T-helper 2 cell treated with Interferon-gamma antibody and Interleukin-4, amounts not matched to agents 5 μg/mL and 100 μg/mL, for 36 hours (primary cell): Measurements from ENCODE around the gene CCDC92B.
"Not testable (repeated sequence)": the region's sequence is repeated elsewhere in the genome, so short reads cannot be mapped to it uniquely, and the experiment has no call there.

Experiments used
- DNase-seq: peaks from one replicate; pipeline ENCODE4 v3.0.0; 2021; ENCODE audit warnings: low spot score
- H3K27ac Mint-ChIP-seq: one replicate; pipeline ENCODE4 v1.8.0; 2021; ENCODE audit warnings: mild to moderate bottlenecking, mixed read lengths
- H3K27me3 Mint-ChIP-seq: one replicate; pipeline ENCODE4 v1.8.0; 2021; ENCODE audit warnings: low read depth, mixed read lengths
- H3K36me3 Mint-ChIP-seq: one replicate; pipeline ENCODE4 v1.8.0; 2021; ENCODE audit warnings: low read depth, mixed read lengths
- H3K4me1 Mint-ChIP-seq: one replicate; pipeline ENCODE4 v1.8.0; 2021; ENCODE audit warnings: low read depth, mixed read lengths
- H3K4me3 Mint-ChIP-seq: one replicate; pipeline ENCODE4 v1.8.0; 2022; ENCODE audit warnings: mild to moderate bottlenecking, moderate library complexity, mixed read lengths
- H3K9me3 Mint-ChIP-seq: one replicate; pipeline ENCODE4 v1.8.0; 2021; ENCODE audit warnings: mixed read lengths

CCDC92B gene

GRCh38 chr17:2749058-2749783, at the start of gene CCDC92B:
Gene CCDC92B (minus strand): TSS chr17:2749652. CDS start chr17:2735145, 14,507 bp downstream.
- no peak for DNase-seq
- H3K27me3 Mint-ChIP-seq, result peaks cover 47% of the 10 kb centered on the region
- no peaks in the 10 kb centered on the region for H3K9me3 Mint-ChIP-seq
- no peaks in the 10 kb centered on the region for H3K4me1 Mint-ChIP-seq
- H3K36me3 Mint-ChIP-seq, result no peaks in the 10 kb centered on the region
- no peak within 1 kb of the TSS for H3K4me3 Mint-ChIP-seq
- H3K27ac Mint-ChIP-seq, result no peak within 1 kb of the TSS

GRCh38 chr17:2798678-2799077, 49.2 kb upstream of the CCDC92B start:
- H3K9me3 Mint-ChIP-seq, result no peaks in the 10 kb centered on the region
- peaks cover 15% of the 10 kb centered on the region for H3K27me3 Mint-ChIP-seq
- peaks cover 58% of the 10 kb centered on the region for H3K36me3 Mint-ChIP-seq
- no peak for DNase-seq
- H3K4me1 Mint-ChIP-seq, result peaks cover 52% of the 10 kb centered on the region
- no peak overlapping the region for H3K4me3 Mint-ChIP-seq
- H3K27ac Mint-ChIP-seq, result no peak overlapping the region

GRCh38 chr17:2798188-2798587, 48.7 kb upstream of the CCDC92B start:
- peaks cover 57% of the 10 kb centered on the region for H3K4me1 Mint-ChIP-seq
- H3K36me3 Mint-ChIP-seq, result peaks cover 54% of the 10 kb centered on the region
- DNase-seq, result no peak
- H3K27ac Mint-ChIP-seq, result no peak overlapping the region
- H3K4me3 Mint-ChIP-seq, result peak overlapping the region; percentile 91
- no peaks in the 10 kb centered on the region for H3K9me3 Mint-ChIP-seq
- H3K27me3 Mint-ChIP-seq, result peaks cover 15% of the 10 kb centered on the region

GRCh38 chr17:2797637-2798036, 48.2 kb upstream of the CCDC92B start:
- Mint-ChIP-seq H3K27me3 (peaks cover 17% of the 10 kb centered on the region), H3K36me3 (peaks cover 49% of the 10 kb centered on the region)

GRCh38 chr17:2797226-2797625, 47.8 kb upstream of the CCDC92B start:
- DNase-seq, result no peak
- Mint-ChIP-seq H3K27ac (peak overlapping the region; percentile 42), H3K36me3 (peaks cover 48% of the 10 kb centered on the region), H3K4me3 (peak overlapping the region; percentile 91), H3K27me3 (peaks cover 17% of the 10 kb centered on the region), H3K9me3 (no peaks in the 10 kb centered on the region), H3K4me1 (peaks cover 60% of the 10 kb centered on the region)

More at GRCh38 chr17:2797637-2798036, 48.2 kb upstream of the CCDC92B start:
- Mint-ChIP-seq H3K4me3 (peak overlapping the region; percentile 91), H3K27ac (peak overlapping the region; percentile 42), H3K4me1 (peaks cover 56% of the 10 kb centered on the region), H3K9me3 (no peaks in the 10 kb centered on the region)
- no peak for DNase-seq

- peaks cover 66% of the 10 kb centered on the region for H3K4me1 Mint-ChIP-seq
- peaks cover 41% of the 10 kb centered on the region for H3K36me3 Mint-ChIP-seq
- H3K9me3 Mint-ChIP-seq, result no peaks in the 10 kb centered on the region
- H3K27me3 Mint-ChIP-seq, result peaks cover 19% of the 10 kb centered on the region
- H3K27ac Mint-ChIP-seq, result peak within 1 kb of the TSS; percentile 60
- peak; percentile 63 for DNase-seq
- H3K4me3 Mint-ChIP-seq, result peak within 1 kb of the TSS; percentile 91
Observed at GRCh38 chr17:2796164-2797125, 47.0 kb upstream of the CCDC92B start, which contains the start of gene RAP1GAP2. Gene RAP1GAP2 (plus strand): TSS chr17:2796438. CDS start chr17:2796528, 90 bp downstream.

GRCh38 chr17:2795441-2796163, 46.1 kb upstream of the CCDC92B start:
- Mint-ChIP-seq H3K27ac (peak overlapping the region; percentile 60), H3K36me3 (peaks cover 40% of the 10 kb centered on the region), H3K4me3 (peak overlapping the region; percentile 91), H3K27me3 (peaks cover 22% of the 10 kb centered on the region), H3K4me1 (peaks cover 72% of the 10 kb centered on the region), H3K9me3 (no peaks in the 10 kb centered on the region)
- no peak for DNase-seq

GRCh38 chr17:2794111-2794803, 44.8 kb upstream of the CCDC92B start:
- Mint-ChIP-seq H3K9me3 (no peaks in the 10 kb centered on the region), H3K4me1 (peaks cover 72% of the 10 kb centered on the region), H3K27me3 (peaks cover 31% of the 10 kb centered on the region), H3K4me3 (peak overlapping the region; percentile 91), H3K36me3 (peaks cover 30% of the 10 kb centered on the region), H3K27ac (peak overlapping the region; percentile 77)
- DNase-seq, result no peak

GRCh38 chr17:2792366-2793169, 43.1 kb upstream of the CCDC92B start:
- H3K4me3 Mint-ChIP-seq, result peak overlapping the region; percentile 71
- H3K27ac Mint-ChIP-seq, result peak overlapping the region; percentile 60
- H3K36me3 Mint-ChIP-seq, result peaks cover 21% of the 10 kb centered on the region
- H3K27me3 Mint-ChIP-seq, result peaks cover 41% of the 10 kb centered on the region
- DNase-seq, result peak; percentile 45
- no peaks in the 10 kb centered on the region for H3K9me3 Mint-ChIP-seq
- peaks cover 62% of the 10 kb centered on the region for H3K4me1 Mint-ChIP-seq

GRCh38 chr17:2789700-2790099, 40.2 kb upstream of the CCDC92B start:
- H3K27ac Mint-ChIP-seq, result no peak overlapping the region

GRCh38 chr17:2786176-2786881, 36.9 kb upstream of the CCDC92B start:
- no peaks in the 10 kb centered on the region for H3K9me3 Mint-ChIP-seq
- H3K36me3 Mint-ChIP-seq, result no peaks in the 10 kb centered on the region
- peaks cover 21% of the 10 kb centered on the region for H3K27me3 Mint-ChIP-seq
- H3K4me3 Mint-ChIP-seq, result no peak overlapping the region
- H3K4me1 Mint-ChIP-seq, result peaks cover 20% of the 10 kb centered on the region
- H3K27ac Mint-ChIP-seq, result no peak overlapping the region
- DNase-seq, result peak; percentile 90

More at GRCh38 chr17:2789700-2790099, 40.2 kb upstream of the CCDC92B start:
- H3K4me3 Mint-ChIP-seq, result no peak overlapping the region
- peaks cover 48% of the 10 kb centered on the region for H3K4me1 Mint-ChIP-seq
- no peaks in the 10 kb centered on the region for H3K9me3 Mint-ChIP-seq
- H3K36me3 Mint-ChIP-seq, result peaks cover 3% of the 10 kb centered on the region
- no peak for DNase-seq
- H3K27me3 Mint-ChIP-seq, result peaks cover 29% of the 10 kb centered on the region

- H3K27ac Mint-ChIP-seq, H3K4me3 Mint-ChIP-seq, H3K9me3 Mint-ChIP-seq, H3K36me3 Mint-ChIP-seq, DNase-seq: not testable (repeated sequence)
- H3K27me3 Mint-ChIP-seq, result peaks cover 20% of the 10 kb centered on the region
- H3K4me1 Mint-ChIP-seq, result peaks cover 13% of the 10 kb centered on the region
Observed at GRCh38 chr17:2785376-2785775, 35.9 kb upstream of the CCDC92B start.
